ENCODE data around the gene PTPN14.

DNA sequence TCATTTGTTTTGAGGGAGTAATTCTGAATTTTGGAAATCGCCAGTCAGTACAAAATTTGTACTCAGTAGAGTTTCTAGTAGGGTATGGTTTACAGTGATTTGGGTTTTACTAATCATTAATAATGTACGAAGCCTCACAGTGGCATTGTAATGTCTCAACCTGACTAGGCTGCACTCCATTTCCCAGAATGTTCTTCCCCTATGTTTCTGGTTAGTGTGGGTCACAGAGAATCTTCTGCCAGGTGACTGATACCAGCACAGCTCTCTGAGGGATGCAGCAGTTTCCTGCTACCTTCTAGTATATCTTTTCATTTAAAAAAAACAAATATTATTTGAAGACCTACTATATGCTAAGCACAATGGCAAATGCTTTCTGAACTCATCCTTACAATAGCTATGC is 112.9 kb downstream of the PTPN14 start:
- TF ChIP-seq, protein P1, sequence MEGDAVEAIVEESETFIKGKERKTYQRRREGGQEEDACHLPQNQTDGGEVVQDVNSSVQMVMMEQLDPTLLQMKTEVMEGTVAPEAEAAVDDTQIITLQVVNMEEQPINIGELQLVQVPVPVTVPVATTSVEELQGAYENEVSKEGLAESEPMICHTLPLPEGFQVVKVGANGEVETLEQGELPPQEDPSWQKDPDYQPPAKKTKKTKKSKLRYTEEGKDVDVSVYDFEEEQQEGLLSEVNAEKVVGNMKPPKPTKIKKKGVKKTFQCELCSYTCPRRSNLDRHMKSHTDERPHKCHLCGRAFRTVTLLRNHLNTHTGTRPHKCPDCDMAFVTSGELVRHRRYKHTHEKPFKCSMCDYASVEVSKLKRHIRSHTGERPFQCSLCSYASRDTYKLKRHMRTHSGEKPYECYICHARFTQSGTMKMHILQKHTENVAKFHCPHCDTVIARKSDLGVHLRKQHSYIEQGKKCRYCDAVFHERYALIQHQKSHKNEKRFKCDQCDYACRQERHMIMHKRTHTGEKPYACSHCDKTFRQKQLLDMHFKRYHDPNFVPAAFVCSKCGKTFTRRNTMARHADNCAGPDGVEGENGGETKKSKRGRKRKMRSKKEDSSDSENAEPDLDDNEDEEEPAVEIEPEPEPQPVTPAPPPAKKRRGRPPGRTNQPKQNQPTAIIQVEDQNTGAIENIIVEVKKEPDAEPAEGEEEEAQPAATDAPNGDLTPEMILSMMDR (IDR thresholded peaks at IDR 0.05): no peak
- no peak for TF ChIP-seq POLR2A (IDR thresholded peaks at IDR 0.05)

Data from lower leg skin (tissue), 3 donors.